NCI-H146 (cell line): ENCODE results near the gene IRF1.
"Not testable (repeated sequence)": the region's sequence is repeated elsewhere in the genome, so short reads cannot be mapped to it uniquely, and the experiment has no call there.

Experiments used
- DNase-seq: peaks from one replicate; lab custom pipeline; 2025; lab: John Stamatoyannopoulos, UW

The IRF1 gene

GRCh38 chr5:132490484-132491367 is at the start of gene IRF1:
Gene IRF1, minus strand, starts transcription at chr5:132490773. Its CDS starts 1,295 bp downstream, at chr5:132489478.
- DNase-seq, result peak; percentile 80

- DNase-seq, result no peak
These were observed 49.6 kb upstream of the IRF1 start for GRCh38 chr5:132540149-132540548.

- DNase-seq, result no peak
These were observed 49.1 kb upstream of the IRF1 start for GRCh38 chr5:132539716-132540115.

GRCh38 chr5:132530946-132531345 is 40.4 kb upstream of the IRF1 start:
- DNase-seq, result no peak

- DNase-seq, result no peak
These were observed 38.5 kb upstream of the IRF1 start for GRCh38 chr5:132528866-132529634.

- no peak for DNase-seq
These were observed 37.4 kb upstream of the IRF1 start for GRCh38 chr5:132528021-132528420.

- no peak for DNase-seq
These were observed 36.5 kb upstream of the IRF1 start for GRCh38 chr5:132526974-132527564.

GRCh38 chr5:132526290-132526973 is 35.9 kb upstream of the IRF1 start:
- peak; percentile 62 for DNase-seq

- DNase-seq, result no peak
These were observed 34.7 kb upstream of the IRF1 start for GRCh38 chr5:132525299-132525724.

- DNase-seq, result not testable (repeated sequence)
These were observed 34.3 kb upstream of the IRF1 start for GRCh38 chr5:132524877-132525276.

- DNase-seq, result not testable (repeated sequence)
These were observed 31.5 kb upstream of the IRF1 start for GRCh38 chr5:132522067-132522466.

GRCh38 chr5:132513618-132514336 is 23.2 kb upstream of the IRF1 start:
- not testable (repeated sequence) for DNase-seq

GRCh38 chr5:132510076-132510475 is 19.5 kb upstream of the IRF1 start:
- DNase-seq, result no peak

GRCh38 chr5:132506094-132506692 is 15.6 kb upstream of the IRF1 start:
- DNase-seq, result no peak

- DNase-seq, result no peak
These were observed 15.1 kb upstream of the IRF1 start for GRCh38 chr5:132505641-132506040.

GRCh38 chr5:132504746-132505145 is 14.2 kb upstream of the IRF1 start:
- no peak for DNase-seq

GRCh38 chr5:132503244-132503643 is 12.7 kb upstream of the IRF1 start:
- DNase-seq, result no peak

- no peak for DNase-seq
These were observed 11.7 kb upstream of the IRF1 start for GRCh38 chr5:132501961-132502931.

- no peak for DNase-seq
These were observed 11.0 kb upstream of the IRF1 start for GRCh38 chr5:132501629-132501956.
